DMS53 (cell line): ENCODE results near the gene TLX3.
"Not testable (repeated sequence)": the region's sequence is repeated elsewhere in the genome, so short reads cannot be mapped to it uniquely, and the experiment has no call there.

ENCODE experiments used
- DNase-seq: peaks from one replicate; lab custom pipeline; 2025; lab: John Stamatoyannopoulos, UW

TLX3 gene

DNA sequence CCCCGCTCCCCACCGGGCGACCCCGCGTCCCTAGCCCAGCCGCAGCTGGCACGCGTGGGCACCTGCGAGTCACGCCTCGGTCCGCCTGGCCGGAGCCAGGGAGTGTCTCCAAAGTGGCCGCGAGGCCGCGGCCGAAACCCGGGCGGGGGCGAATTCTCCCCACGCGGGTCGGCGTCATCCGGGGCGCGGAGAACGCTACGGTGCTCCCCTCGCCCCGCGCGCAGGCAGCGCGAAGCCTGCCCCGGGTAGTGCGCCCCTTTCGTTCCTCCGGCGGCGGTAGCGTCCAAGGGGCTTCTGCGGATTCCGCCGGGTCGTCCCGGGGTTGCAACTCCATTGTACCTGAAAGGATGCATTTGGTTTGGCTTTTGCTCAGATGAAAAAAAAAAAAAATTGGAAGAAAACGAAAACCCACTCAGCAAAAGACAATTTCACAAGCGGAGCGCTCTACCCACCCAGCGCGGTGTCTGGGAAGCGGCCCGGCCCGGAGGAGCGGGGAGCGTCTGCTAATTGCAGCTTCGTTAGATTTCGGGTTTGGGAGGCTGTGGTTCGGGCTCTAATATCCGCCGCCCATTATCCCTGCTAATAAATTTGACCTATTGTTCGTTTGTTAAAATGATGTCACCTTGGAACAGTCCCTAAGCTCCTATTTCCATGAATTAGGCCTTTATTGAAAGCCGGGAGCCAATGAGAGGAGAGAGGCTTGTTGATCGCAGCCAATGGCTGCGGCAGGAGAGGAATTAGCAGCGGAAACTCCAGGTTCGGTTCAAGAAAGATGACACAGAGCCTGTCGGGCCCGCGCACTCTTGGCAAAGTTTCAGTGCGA, at the start of gene TLX3:
TLX3 (plus strand) TSS at position 796 of the 823 bp plus-strand sequence. CDS start 118 bp downstream, outside the sequence.
- DNase-seq: no peak

DNA sequence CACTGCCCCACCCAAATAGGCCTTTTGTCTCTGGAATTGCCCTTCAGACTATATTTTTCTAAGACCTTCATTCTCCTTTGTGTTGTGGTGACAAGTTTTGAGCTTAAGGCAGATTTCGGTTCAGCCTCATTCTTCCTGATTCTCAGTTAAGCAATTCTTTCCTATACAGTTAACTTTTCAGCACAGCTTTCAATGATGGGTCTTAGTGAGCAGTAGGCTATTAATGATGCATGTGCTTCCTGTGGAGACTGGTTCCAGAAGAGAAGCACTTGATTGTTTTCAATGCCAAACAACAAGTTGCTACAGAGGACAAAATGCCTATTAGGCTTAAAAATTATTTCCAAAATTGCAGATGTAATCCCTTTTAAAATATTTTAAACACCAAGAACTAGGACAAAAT, 47.7 kb upstream of the TLX3 start:
- no peak for DNase-seq

DNA sequence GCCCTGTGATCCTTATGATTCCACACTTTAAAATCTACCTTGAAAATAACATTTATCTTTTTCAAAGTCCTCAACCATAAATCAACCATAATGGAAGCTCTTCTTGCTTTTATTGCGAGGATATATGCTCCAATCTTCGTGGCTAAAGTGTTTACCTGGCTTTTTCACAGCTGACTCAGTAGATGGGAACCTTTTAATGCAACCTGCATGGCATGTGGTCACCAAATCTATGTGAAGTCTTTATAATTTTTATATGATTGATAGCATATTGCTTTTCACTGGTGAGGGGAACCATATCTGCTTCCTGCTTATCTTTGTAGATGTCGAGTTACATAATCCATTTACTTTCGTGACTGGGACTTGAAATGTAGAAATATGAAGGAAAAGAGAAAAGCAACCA, 47.1 kb upstream of the TLX3 start:
- no peak for DNase-seq

DNA sequence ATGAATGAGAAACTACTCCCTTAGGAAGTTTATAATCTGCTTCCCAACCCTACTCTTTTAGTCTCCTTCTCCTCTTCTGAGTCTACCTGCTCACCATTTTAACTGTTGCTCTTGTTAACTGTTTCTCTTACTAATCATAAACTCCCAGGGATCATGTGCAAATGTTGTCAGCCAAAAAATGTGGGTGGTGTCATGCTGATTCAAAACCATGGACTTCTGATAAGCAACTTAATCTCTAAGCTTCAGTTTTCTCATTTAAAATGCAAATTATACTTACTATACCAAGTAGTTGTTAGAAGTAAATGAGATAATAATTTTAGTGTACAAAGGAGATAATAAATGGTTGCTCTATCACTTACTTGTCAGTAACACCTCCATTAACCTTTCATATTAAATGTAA, 45.9 kb upstream of the TLX3 start:
- DNase-seq: no peak

DNA sequence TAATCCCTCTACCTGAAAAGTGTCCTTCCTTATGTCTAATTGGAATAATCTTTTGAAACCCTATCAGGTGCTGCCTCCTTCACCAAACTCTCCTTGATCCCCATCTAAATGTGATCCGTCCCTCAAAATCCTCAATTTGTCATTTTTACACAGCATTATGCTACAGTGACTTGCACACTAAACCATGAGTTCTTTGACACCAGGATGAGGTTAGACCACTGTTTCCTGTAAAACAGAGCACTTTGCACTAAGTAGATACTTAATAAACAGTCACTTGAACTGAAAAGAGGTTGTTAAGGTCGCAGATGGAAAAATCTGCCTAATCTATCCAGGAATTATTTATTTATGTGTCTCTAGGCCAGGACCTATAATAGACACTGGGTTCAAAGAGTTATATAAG, 44.2 kb upstream of the TLX3 start:
- DNase-seq: no peak

DNA sequence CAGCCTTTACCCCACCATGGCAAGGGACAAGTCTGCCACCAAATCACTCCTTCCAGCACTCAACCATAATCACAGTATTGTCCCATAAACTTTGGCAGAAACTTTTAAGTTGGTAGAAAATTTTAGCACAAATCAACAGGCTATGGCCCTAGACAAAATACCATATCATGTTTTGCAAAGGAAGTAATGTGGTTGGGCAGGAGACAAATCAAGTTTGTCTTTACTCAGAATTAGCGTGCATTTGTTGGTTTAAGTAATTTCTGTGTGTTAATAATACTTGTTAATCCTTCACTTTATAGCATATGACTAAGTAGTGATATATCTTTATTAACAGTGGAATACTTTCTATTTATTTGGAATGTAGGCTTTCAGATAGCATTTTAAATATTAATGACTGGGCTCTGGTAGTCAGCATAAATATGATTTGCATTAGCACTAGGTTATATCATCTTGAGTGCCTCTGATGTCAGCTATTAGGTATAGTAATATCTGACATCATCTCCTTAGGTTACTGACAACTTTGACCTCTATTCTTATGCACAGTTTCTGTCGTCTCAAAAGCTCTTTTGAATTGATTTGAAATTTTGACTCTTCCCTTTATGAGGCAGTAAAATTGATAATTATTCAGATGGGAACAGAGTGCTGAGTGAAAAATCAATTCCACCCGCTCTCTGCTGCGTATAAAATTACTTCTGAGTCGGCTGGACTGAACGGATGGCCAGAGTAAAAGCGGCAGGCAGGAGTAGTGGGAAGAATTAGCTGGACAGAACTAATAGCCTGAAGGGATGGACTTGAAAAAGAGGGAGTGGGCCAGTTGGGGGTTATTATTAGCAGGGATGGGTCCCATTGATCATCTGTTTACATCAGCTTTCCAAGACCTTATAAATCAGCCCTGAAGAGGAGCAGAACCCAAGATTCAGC, 40.1 kb upstream of the TLX3 start:
- no peak for DNase-seq

DNA sequence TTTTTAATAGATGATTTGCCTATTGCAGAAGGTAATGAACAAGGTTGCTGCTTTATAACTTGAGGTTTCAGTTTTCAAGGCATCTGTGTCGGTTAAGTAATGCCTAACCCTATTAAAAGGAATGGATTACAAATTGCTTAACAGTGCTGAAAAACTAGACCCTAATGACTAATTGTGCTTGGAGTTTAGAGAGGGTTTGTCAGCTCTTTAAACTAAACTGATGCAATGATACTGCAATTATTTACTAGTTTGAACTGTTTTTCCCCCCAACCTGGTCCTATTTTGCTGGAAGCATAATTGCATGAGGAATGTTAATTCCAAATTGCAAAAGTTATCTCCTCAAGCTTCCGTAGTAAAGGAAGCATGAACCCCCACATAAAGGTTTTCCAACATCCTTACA, 39.3 kb upstream of the TLX3 start:
- DNase-seq: no peak

DNA sequence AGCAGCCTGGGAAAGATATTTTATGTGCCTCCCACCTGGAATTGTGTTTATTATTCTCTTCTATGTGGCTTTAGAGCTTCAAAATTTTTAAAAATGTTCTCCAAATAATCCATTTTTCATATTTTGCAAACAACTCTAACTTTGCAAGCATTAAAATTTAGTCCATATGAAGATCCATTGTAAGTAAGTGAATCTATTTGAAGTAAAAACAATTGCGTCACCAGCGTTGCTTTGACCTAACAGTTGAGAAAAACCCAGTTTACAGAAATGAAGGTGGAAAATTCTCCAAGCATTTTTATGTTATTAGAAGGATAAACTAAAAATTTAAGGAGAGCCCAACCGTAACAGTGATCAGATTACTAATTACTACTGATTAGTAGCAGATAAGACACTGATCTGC, 38.9 kb upstream of the TLX3 start:
- DNase-seq: no peak

DNA sequence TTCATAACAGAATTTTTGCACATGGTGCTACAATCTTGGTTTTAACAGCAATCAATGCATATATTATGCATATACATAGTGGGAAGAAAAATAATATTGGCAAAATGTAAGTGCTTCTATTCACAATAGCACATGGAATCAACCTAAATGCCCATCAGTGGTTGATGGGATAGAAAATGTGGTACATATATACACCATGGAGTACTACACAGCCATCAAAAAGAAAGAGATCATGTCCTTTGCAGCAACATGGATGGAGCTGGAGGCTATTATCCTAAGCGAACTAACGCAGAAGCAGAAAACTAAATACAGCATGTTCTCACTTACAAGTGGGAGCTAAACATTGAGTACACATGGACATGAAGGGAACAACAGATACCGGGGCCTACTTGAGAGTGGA, 37.2 kb upstream of the TLX3 start:
- no peak for DNase-seq

DNA sequence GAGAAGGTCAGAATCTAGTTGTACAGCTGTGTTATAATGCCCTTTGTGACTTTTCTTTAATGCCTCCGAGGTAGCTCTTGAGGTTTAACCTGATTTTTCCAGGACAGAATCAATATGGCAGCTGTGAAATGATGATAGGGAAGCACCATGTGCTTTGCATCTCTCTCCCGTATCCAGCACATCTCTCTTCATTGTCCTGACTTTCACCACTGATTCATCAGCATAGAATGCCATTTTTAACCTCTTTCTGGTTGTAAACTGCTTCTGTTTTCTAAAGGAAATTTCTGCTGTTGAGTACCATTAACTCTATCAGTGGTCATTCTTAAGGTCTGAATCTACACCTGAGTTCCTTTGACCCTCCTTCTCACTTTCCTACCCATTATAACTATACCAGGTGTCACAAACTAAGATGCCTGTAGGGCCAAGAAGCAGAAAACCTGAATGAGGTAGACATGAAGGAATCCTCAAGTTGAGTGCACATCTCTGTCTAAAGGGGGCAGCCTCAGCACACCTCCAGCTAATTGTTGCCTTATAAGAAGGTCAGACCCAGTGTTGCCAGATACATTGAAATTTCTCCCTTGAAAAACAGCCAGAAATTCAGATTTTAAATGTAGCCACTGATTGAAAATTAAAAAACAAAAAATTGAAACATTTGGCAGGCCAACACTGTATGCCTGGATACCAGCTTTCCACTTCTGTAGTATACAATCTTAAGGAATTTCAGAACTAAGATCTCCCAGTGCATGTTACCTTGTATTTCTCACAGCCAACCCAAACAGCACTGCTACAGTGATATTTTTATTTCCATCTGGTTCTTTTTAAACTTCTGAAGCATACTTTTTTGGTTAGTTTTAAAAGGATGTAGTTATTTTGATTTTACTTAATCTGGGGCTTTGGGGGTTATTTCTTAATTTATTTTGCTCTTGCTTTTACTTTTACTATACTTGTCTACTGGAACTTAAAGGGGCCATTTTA, 35.8 kb upstream of the TLX3 start:
- DNase-seq: peak; percentile 55

DNA sequence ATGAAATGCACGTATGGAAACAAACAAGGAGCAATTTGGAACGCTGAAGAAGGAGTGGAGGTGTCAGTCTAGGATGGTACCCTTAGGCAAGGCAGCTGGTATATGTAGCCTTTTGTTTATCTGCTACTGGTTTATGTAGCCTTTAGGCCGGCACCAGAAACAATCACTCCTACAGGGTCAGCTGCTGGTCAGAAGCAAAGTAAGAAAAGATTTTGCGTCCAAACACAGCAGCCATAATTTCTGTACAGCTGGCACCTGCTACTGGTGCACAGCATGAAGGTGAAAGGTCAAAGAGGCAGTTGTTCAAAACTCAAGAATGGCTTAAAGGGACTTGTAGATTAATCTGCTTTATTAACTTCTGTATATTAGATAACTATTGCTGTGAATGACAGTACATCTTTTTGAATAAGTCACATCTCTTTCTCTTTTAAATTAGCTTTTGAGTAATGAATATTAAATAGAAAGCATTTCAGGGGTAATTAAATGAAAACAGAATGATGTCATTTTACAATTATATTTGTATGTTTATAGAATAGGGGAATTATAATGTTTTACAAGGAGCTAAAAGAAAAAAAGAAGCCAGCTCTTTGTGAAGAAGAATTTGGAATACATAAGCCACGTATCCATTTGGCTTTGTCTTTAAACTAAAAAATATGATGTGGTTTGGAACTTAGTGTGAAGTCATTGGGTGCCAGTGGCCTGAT, 33.1 kb upstream of the TLX3 start:
- no peak for DNase-seq

DNA sequence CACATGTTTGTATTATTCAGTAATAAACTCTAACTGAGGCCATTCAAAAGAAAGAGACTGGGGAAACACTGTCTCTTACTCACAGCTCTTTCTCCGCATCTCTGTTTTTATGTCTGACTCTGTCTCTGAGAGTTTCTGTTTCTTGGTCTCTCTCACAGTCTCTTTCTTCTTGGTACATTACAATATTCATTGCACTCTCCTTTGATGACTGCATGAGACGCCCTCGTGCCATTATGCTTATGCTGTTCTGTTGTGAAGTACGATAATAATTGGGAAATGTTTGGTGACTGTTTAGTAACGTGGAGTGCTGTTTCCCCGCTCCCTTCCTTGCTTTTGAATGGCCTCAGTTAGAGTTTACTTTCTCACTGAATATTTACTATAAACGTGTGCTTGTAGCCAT, 25.3 kb upstream of the TLX3 start:
- no peak for DNase-seq

DNA sequence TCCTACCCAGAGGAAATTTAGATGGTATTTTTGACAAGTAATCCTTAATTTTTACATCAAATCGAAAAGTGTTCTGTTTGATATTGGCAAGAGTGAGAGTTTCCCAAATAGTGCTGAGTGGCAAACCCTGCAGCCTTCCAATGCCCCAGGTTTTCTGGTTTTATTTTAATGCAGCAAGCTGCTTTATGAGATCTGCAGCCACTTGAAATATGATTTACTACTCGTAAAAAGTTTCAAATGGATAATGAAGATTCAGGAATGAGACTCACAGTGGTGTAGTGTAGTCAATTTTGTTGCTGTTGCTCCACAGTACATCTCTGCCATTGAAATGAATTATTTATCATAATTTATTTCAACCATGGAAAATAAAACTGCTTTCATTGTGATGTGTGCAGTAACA, 23.6 kb upstream of the TLX3 start:
- DNase-seq: no peak

DNA sequence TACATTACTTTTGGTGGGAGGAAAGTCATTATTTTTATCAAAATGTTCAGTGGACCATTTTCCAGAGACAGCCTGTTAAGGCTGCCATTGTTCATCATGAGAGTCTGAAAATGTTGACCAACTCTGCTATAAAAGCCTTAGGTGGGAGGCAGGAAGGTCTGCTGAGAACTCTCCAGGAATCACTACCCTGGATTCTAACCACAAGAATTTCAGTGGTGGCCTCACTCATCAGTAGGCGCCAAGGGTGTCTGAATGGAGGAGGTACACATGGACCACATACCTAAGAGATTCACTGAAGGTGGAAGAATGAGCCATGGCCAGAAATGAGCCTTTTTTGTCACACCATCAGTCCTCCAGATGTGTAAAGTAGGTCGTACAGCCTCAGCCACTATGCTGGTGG, 21.0 kb upstream of the TLX3 start:
- no peak for DNase-seq

DNA sequence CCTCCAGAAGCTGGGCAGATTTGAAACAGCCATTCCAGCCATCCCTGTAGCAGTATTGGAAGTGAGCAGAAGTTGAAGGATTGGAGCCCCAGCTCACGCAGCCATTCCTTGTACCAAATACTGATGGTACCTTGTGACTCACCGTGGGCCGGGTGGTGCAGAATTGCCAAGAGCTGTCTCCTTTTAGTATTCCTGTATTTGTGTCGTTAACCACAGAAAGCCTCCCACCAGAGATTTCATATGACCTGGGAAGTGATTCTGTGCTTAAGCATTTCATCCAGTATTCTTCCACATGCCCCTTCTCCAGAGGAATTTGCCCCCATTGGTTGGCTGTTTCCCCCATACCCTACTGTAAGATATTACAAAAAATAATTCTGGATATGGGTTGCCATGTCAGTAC, 17.7 kb upstream of the TLX3 start:
- DNase-seq: no peak

DNA sequence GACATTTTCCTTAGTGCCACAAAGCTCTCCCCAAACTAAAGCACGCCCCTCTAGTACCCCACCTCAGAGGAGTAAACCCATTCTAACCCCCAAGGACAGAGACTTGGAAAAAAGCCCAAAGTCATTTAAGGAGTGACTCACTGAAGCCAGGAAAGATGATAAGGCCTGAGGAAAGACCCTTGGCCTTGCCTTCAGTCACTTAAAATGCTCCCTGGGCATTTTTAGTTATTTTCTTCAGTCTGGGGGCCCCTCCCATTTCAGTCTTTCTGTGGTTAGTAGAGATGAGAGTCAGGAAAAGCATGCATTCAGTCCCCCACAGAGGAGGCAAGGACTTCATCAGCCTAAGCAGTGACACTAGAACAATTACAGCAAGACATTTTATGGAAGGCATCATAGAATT, 13.7 kb upstream of the TLX3 start:
- no peak for DNase-seq

DNA sequence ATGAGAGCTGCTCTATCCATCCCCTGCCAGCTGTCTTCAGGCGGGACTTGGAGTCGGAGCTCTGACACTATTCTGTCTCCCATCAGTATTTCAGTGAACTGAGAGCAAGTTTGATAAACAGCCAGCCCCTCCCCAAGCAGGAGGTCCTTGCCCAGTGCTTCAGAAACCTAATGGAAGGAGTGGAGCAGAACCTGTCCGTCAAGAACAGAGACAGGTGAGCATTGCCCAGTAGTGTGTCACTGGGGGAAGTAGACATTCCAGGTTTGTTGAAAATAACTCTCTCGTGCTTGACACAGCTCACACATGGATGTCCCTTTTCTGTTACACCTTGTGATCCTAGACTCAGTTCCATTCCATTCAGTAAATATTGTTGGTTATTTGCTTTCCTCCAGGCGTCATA, 13.2 kb upstream of the TLX3 start:
- DNase-seq: no peak

DNA sequence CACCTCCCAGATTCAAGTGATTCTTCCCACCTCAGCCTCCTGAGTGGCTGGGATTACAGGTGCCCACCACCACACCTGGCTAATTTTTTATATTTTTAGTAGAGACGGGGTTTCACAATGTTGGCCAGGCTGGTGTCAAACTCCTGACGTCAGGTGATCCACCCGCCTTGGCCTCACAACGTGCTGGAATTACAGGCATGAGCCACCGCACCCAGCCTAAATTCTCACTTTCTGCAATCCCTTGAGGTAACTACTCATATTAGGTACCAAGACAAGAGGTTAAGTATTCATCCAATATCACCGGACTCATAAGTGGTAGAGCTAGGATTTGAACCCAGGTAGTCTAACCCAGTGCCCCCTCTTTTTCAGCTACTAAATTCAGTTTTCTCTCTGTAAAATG, 11.1 kb upstream of the TLX3 start:
- not testable (repeated sequence) for DNase-seq

DNA sequence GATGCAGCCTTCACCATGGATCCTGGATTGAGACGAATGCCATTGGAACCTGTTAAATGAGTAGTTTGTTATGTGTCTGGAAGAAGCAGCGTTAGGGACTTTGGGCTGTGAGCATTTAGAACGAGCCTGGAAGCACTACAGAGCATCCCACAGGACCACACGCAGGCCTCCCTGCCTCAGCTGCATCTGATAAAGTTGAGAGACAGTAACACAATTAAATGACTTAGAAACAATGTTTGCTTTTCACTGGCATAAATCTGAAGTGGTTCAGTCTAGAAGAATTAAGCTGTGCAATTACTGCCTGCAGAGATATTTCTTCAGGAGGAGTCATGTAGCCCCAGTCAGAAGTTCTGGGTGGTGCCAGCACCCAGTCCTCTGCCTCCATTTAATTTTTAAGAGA, 9.8 kb upstream of the TLX3 start:
- DNase-seq: no peak

DNA sequence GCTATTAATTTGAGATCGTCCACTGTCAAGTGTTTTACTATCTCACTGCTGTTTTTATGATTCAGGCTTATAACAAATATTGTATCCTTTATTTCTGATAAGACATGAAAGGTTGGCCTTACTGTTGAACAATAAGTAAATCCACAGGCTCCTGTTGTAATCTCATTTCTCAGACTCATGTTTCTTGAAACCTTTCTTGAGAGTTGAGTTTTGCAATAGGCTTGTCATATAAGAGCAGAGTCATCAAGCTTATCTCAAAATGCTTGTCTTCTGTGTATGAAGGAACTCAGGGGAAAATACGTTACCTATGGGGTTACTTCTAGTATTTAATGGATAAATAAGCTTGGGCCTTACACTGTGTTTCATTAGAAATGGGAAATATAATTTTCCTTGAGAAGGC, 9.2 kb upstream of the TLX3 start:
- DNase-seq: no peak

DNA sequence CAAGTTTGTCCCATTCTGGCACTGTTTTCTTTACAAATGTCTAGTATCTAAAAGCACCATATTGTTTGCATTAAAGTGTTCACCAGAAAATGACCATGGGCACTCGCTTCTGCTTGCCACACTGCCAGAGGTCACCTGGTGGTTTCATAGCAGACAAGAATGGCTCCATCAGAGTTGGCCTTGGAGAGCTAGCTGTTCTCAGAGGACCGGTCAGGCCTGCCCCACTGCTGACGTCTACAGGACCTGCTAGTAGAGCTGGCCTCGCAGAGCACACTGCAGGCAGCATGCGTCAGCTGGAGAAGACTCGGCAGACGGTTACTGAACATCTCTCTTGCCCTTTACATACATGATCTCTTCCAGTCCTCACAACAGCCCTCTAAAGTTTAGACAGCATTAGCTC, 8.7 kb upstream of the TLX3 start:
- no peak for DNase-seq
